ENCODE measurements around the gene MYL6.
A peak's percentile ranks its signal among the peaks of the same experiment; 100 is the strongest.
"Not testable (repeated sequence)": the region's sequence is repeated elsewhere in the genome, so short reads cannot be mapped to it uniquely, and the experiment has no call there.

The MYL6 gene

DNA sequence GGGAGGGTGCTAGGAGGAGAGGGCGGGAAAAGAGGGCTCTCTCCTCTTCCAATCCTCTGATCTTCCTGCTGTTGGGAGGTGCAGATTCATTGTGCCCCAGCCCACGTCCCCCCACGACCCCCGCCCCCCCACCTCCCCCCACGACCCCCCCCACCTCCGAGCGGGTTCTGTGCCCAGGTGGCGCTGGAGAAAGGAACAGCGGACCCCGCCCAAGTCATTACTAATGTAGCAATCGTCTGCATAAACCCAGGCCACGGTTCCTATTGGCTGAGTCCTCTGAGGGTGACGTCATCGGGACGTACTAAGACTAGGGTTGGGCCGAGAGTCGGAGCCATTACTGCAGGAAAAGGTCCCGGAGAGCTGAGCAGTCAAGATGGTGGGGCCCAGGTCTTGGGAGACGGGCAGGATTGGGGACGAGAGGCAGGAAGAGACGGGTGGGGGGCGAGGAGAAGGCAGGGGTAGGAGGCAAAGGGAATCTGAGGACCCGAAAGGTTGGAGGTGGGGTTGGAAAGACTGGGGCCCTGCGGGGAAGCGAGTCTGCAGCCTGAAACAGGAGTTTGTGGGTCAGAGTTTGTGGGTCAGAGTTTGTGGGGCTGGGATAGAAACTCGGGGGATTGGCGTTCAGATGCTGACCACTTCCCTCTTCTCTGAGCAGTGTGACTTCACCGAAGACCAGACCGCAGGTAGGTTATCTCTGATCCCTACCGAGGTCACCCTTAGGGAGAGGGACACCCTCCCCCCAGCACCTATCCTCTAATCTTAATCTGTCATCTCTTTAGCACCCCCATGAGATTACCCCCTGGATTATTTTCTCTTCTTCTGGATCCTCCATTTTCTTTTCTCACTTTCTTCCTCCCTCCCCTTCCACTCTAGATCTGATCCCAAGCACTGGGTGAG lies at the start of gene MYL6:
TSS of gene MYL6 (plus strand) at position 331 of the 897 bp plus-strand sequence. CDS start at position 374, 43 bp downstream.
- peak; percentile 84 for DNase-seq (ENCODE audit: low read depth)

GRCh38 chr12:56110571-56110970 lies 47.6 kb upstream of the MYL6 start:
- no peak for DNase-seq (ENCODE audit: low read depth)

GRCh38 chr12:56114084-56114483 lies 44.1 kb upstream of the MYL6 start:
- DNase-seq (ENCODE audit: low read depth): no peak

- no peak for DNase-seq (ENCODE audit: low read depth)
Observed at GRCh38 chr12:56115329-56115728, 42.8 kb upstream of the MYL6 start.

DNA sequence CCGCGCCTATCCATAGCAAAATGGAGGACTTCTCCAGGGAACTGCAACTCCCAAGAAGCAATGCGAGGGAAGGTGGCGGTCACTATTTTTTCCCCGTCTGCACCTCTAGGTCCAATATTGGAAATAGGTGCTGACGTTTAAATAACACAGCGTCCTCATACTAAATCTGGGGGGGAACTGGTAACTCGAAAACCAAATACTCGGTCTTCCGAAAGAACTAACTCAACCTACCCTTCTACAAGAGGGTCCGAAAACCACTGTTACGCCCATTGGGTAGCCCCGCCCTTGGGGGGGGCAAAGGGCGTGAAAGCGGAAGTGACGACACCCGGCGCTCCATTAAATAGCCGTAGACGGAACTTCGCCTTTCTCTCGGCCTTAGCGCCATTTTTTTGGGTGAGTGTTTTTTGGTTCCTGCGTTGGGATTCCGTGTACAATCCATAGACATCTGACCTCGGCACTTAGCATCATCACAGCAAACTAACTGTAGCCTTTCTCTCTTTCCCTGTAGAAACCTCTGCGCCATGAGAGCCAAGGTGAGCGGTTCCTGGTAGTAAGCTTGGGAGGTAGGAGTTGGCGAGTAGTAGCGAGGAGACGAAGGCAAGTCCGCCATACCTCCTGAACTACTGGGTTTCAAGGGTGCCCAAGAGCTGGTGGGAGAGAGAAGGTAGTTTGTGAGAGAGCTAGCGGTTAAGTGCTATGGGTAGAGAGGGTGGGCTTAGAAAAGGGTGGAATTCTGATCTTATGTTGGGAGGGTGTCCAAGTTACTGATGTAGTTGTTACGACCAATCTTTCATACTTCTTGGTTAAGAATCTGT lies 41.7 kb upstream of the MYL6 start, which contains the start of gene RPL41:
TSS of gene RPL41 (plus strand) at position 367 of the 815 bp plus-strand sequence.
- peak; percentile 94 for DNase-seq (ENCODE audit: low read depth)

GRCh38 chr12:56117082-56117706 lies 41.0 kb upstream of the MYL6 start:
- not testable (repeated sequence) for DNase-seq (ENCODE audit: low read depth)

- peak; percentile 95 for DNase-seq (ENCODE audit: low read depth)
Observed at GRCh38 chr12:56117778-56118687, 40.1 kb upstream of the MYL6 start, which contains the start of gene ZC3H10. Gene ZC3H10, plus strand, starts transcription at chr12:56118266. Its CDS starts 2,297 bp downstream, at chr12:56120563.

- no peak for DNase-seq (ENCODE audit: low read depth)
Observed at GRCh38 chr12:56118688-56119357, 39.3 kb upstream of the MYL6 start.

DNA sequence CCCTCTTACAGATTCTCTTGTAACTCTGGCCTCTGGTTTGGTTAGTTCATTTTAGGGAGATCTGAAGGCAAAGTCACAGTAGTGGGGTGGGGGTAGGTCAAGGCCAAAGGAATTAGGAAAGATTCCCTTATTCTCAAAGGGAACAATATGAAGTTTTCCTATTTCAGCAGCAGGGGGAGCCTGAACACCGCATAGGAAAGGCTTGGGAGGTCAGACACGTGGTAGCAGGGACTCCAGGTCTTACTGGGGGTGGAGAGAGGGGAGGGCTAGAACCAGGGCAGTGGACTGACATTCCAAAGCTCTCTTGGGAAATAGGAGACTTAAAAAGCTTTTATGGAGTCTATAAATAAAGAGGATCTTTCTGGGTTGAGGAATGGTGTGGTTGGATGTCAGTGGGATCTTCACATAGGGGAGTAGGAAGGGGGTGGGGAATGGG lies 38.8 kb upstream of the MYL6 start:
- DNase-seq (ENCODE audit: low read depth): no peak

DNA sequence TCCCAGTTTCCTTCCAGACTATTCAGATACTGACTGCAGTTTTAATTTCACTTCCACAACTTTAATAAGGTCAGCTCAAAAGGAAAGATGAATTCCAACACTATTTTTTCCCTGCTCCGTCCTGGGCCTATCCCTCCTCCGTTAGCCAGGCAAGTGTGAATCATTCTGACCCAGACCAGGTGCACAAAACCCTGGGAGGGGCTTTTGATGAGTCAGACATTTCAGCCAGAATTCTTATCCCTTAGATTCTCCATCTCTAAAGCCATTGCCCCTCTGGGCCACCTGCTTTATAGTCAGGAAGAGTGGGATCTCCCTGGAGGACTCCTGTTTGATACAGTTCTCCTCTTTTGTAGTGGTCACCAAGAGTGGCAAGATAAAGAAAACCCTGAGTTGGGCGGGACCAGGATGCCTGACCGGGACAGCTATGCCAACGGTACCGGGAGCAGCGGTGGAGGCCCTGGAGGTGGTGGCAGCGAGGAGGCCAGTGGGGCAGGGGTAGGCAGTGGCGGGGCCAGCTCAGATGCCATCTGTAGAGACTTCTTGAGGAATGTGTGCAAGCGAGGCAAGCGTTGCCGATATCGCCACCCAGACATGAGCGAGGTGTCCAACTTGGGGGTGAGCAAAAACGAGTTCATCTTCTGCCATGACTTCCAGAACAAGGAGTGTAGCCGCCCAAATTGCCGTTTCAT lies 37.9 kb upstream of the MYL6 start:
- no peak for DNase-seq (ENCODE audit: low read depth)

DNA sequence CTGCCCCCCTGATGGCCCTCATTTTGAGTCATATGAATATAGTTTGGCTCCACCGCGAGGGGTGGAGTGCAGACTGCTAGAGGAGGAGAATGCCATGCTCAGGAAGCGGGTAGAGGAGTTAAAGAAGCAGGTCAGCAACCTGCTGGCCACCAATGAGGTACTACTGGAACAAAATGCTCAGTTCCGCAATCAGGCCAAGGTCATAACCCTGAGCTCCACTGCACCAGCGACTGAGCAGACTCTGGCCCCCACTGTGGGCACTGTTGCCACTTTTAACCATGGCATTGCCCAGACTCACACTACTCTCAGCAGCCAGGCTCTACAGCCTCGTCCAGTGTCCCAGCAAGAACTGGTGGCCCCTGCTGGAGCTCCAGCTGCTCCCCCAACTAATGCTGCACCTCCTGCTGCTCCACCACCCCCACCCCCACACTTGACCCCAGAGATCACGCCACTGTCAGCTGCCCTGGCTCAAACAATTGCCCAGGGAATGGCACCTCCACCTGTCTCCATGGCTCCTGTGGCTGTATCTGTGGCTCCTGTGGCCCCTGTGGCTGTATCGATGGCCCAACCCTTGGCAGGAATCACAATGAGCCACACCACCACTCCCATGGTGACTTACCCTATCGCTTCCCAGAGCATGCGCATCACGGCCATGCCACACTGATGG lies 36.8 kb upstream of the MYL6 start:
- DNase-seq (ENCODE audit: low read depth): no peak

GRCh38 chr12:56122637-56123036 lies 35.5 kb upstream of the MYL6 start:
- no peak for DNase-seq (ENCODE audit: low read depth)

- DNase-seq (ENCODE audit: low read depth): no peak
Observed at GRCh38 chr12:56124133-56124532, 34.0 kb upstream of the MYL6 start.

GRCh38 chr12:56126732-56127239 lies 31.4 kb upstream of the MYL6 start:
- no peak for DNase-seq (ENCODE audit: low read depth)

GRCh38 chr12:56127485-56127887 lies 30.7 kb upstream of the MYL6 start:
- DNase-seq (ENCODE audit: low read depth): no peak

DNA sequence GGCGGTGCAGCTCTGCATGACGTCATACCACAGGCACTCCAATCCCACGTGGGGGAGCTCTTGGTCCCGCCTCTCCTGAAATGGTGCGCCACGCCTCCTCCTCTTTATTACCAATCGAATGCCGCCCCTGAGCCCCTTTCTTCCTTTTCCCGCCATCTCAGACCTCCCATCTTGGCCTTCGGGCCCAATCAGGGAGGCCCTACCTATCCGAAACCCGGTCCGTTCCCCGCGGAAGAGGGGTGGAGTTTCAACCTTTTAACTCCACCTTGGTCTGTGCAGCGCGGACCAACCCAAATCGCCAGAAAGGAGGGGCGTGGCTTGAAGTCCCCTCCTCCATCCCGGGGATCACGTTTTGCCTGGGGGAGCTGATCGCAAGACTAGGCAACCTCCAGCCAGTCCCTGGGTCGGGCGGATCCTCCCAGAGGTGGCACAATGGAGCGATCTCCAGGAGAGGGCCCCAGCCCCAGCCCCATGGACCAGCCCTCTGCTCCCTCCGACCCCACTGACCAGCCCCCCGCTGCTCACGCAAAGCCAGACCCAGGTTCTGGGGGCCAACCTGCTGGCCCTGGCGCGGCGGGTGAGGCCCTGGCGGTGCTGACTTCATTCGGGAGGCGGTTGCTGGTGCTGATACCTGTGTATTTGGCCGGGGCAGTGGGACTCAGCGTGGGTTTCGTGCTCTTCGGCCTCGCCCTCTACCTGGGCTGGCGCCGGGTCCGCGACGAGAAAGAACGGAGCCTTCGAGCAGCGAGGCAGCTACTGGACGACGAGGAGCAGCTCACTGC lies 30.1 kb upstream of the MYL6 start, which contains the start of gene ESYT1:
TSS of gene ESYT1 (plus strand) at position 380 of the 782 bp plus-strand sequence. CDS start at position 433, 53 bp downstream.
- peak; percentile 93 for DNase-seq (ENCODE audit: low read depth)

DNA sequence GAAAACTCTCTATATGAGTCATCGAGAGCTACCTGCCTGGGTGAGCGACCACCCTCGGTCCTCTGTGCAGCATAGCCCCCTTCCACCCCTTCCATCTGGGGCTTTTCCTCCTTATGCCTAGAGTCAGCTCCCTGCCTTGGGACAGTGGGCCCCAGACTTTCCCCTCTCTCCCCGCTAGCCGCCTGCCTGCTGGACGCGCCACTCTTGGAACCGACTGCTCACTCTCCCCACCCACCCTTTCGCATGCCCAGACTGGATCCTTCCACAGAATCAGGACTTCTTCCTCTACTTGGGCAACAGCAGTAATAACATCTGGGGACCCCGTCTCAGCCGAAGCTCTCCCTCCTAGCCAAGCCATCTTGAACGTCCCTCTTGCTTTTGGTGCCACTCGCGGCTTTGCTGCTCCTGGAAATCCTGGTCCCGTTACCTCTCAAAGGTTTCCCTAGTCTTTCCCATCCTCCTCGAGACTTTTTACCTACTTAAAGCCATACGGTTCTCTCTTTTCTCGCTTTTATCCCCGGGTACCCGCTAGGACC lies 29.4 kb upstream of the MYL6 start:
- no peak for DNase-seq (ENCODE audit: low read depth)

All from stimulated activated CD8-positive, alpha-beta memory T cell treated with anti-CD3 and anti-CD28 coated beads, Interleukin-15, amount 100 ng/mL, for 1 hour (primary cell).